SK-N-SH (cell line): ENCODE measurements around the gene INF2. TPM values are rescaled to one million over a fixed set of nuclear protein-coding genes. Genes with fewer than 3 reads are reported as not detected.

Experiments used
- CTCF ChIA-PET: fragments of 300-600, 350-600 bp; formaldehyde crosslinking; extraction: SDS; loops from one replicate; lab custom pipeline; 2021; lab: Yijun Ruan, JAX
- POLR2A ChIA-PET: fragments of 350-600 bp; sonication (Branson Sonifier 250); formaldehyde crosslinking; extraction: SDS; loops from one replicate; lab custom pipeline; 2020; ENCODE audit warnings: antibody characterized with exemption, inconsistent platforms; lab: Yijun Ruan, JAX
- DNase-seq: peaks from one replicate; pipeline ENCODE4 v3.0.0; 2012
- H2AFZ ChIP-seq: fragments of 200-600 bp; sonication (generic); 2 replicates; pipeline ENCODE4 v1.8.1; 2016; ENCODE audit warnings: antibody characterized with exemption, mild to moderate bottlenecking, low read depth
- H3F3A ChIP-seq: fragments of 200-600 bp; sonication (generic); replicated peaks from 2 replicates; pipeline ENCODE3; 2016; ENCODE audit warnings: antibody characterized with exemption, mild to moderate bottlenecking; ENCODE audit not compliant: insufficient read depth
- H3K27ac ChIP-seq, 2 experiments: fragments of 200-500 bp in 1 of 2; fragments of 200-600 bp in 1 of 2; sonication (Bioruptor generic) in 1 of 2; sonication (generic), shearing (Covaris generic) in 1 of 2; 2 replicates each; pipeline versions ENCODE4 v1.5.1 to v1.6.1; 2014 to 2016; ENCODE audit warnings: low read depth in 2 of 2, inconsistent platforms in 1 of 2, low read length in 1 of 2, mild to moderate bottlenecking in 1 of 2, mixed read lengths in 1 of 2
- H3K27me3 ChIP-seq: fragments of 200-600 bp; sonication (generic), shearing (Covaris generic); 2 replicates; pipeline ENCODE4 v1.6.1; 2016; ENCODE audit warnings: mixed run types; ENCODE audit not compliant: insufficient read depth
- H3K36me3 ChIP-seq, 2 experiments: fragments of 200-500 bp in 1 of 2; fragments of 200-600 bp in 1 of 2; sonication (Bioruptor generic) in 1 of 2; sonication (generic) in 1 of 2; replicated peaks in 1 of 2; 2 replicates each; pipeline versions ENCODE3 to v1.5.1; 2014 to 2016; ENCODE audit warnings: low read length in 1 of 2, mild to moderate bottlenecking in 1 of 2; ENCODE audit not compliant: insufficient read depth in 2 of 2, control insufficient read depth in 1 of 2
- H3K4me1 ChIP-seq, 2 experiments: fragments of 200-500 bp in 1 of 2; fragments of 200-600 bp in 1 of 2; sonication (Bioruptor generic) in 1 of 2; sonication (generic), shearing (Covaris generic) in 1 of 2; 2 replicates each; pipeline versions ENCODE4 v1.5.1 to v1.6.1; 2014 to 2016; ENCODE audit warnings: low read depth in 1 of 2, low read length in 1 of 2, mixed run types in 1 of 2; ENCODE audit not compliant: insufficient read depth in 2 of 2, control insufficient read depth in 1 of 2
- H3K4me2 ChIP-seq: fragments of 200-600 bp; sonication (generic), shearing (Covaris generic); 2 replicates; pipeline ENCODE4 v1.6.1; 2017; ENCODE audit warnings: mixed run types
- H3K4me3 ChIP-seq, 2 experiments: fragments of 200-500 bp in 1 of 2; fragments of 200-600 bp in 1 of 2; sonication (Bioruptor generic) in 1 of 2; sonication (generic), shearing (Covaris generic) in 1 of 2; 2 replicates each; pipeline versions ENCODE4 v1.5.1 to v1.8.1; 2014 to 2016; ENCODE audit warnings: low read depth in 2 of 2, inconsistent platforms in 1 of 2, low read length in 1 of 2, mild to moderate bottlenecking in 1 of 2, mixed read lengths in 1 of 2, moderate library complexity in 1 of 2
- H3K79me2 ChIP-seq: fragments of 200-600 bp; sonication (generic); 2 replicates; pipeline ENCODE4 v1.8.1; 2017; ENCODE audit warnings: mild to moderate bottlenecking; ENCODE audit not compliant: insufficient read depth
- H3K9ac ChIP-seq: fragments of 200-600 bp; sonication (generic); 2 replicates; pipeline ENCODE4 v1.6.1; 2017; ENCODE audit warnings: mixed run types
- H3K9me2 ChIP-seq: fragments of 200-600 bp; sonication (generic); 2 replicates; pipeline ENCODE4 v1.6.1; 2017; ENCODE audit warnings: mixed run types
- H3K9me3 ChIP-seq: fragments of 200-600 bp; sonication (generic); 2 replicates; pipeline ENCODE4 v1.6.1; 2017; ENCODE audit warnings: mixed run types, mild to moderate bottlenecking, moderate library complexity
- H4K20me1 ChIP-seq: fragments of 200-600 bp; sonication (generic); 2 replicates; pipeline ENCODE4 v1.6.1; 2017; ENCODE audit warnings: mild to moderate bottlenecking, mixed run types; ENCODE audit not compliant: insufficient read depth
- CTCF ChIP-seq: fragments of 200-600 bp; sonication (generic); IDR thresholded peaks from 2 replicates; pipeline ENCODE4 v1.6.1; 2017; ENCODE audit warnings: antibody characterized with exemption, mild to moderate bottlenecking, moderate library complexity
- EP300 ChIP-seq, 2 experiments: IDR thresholded peaks; 2 replicates each; pipeline versions ENCODE4 v1.4.0 to v1.6.1; 2012; ENCODE audit warnings: borderline replicate concordance in 1 of 2, low read depth in 1 of 2, low read length in 1 of 2
- EZH2phosphoT487 ChIP-seq: fragments of 200-600 bp; sonication (generic); IDR thresholded peaks from 2 replicates; pipeline ENCODE4 v1.6.1; 2017; ENCODE audit warnings: low read depth, mixed run types, mild to moderate bottlenecking, antibody characterized with exemption, moderate library complexity, borderline replicate concordance
- JUND ChIP-seq: IDR thresholded peaks from 2 replicates; pipeline ENCODE4 v1.4.0; 2012
- MXI1 ChIP-seq: IDR thresholded peaks from 2 replicates; pipeline ENCODE4 v1.6.1; 2012; ENCODE audit warnings: mild to moderate bottlenecking, low read depth, low read length, improper control_type of control experiment
- POLR2AphosphoS5 ChIP-seq: IDR thresholded peaks from 2 replicates; pipeline ENCODE4 v1.6.1; 2012; ENCODE audit warnings: low read depth, low read length
- RFX5 ChIP-seq: IDR thresholded peaks from 2 replicates; pipeline ENCODE4 v1.6.1; 2012; ENCODE audit warnings: mild to moderate bottlenecking, improper control_type of control experiment, low read length
- RXRA ChIP-seq: IDR thresholded peaks from 2 replicates; pipeline ENCODE4 v1.4.0; 2012; ENCODE audit warnings: low read depth, mild to moderate bottlenecking, borderline replicate concordance
- SMC3 ChIP-seq: IDR thresholded peaks from 2 replicates; pipeline ENCODE4 v1.6.1; 2012; ENCODE audit warnings: low read depth, low read length, improper control_type of control experiment
- WGBS: methylation state at CpG from one replicate; pipeline ENCODE4 v1.1.6; 2017; ENCODE audit warnings: low lambda C conversion rate; 5-methylcytosine and 5-hydroxymethylcytosine counted together
- polyA plus RNA-seq, 3 experiments: library from polyadenylated mRNA; depleted of rRNA; stranded (reverse); fragments of >200 nt; gene quantifications; 2 replicates each; pipeline ENCODE4 v1.2.3, GENCODE V29; 2012
- TF ChIP-seq, protein P1 (sequence below): IDR thresholded peaks from 2 replicates; pipeline ENCODE4; 2012

INF2 gene
- polyA plus RNA-seq, 1 of the 3 experiments (the other 2 are of a cell fraction): 32.5 TPM

GRCh38 chr14:104694991-104695659 lies 5.7 kb downstream of the INF2 start:
- Histone ChIP-seq H4K20me1 (peaks cover 83% of the 10 kb centered on the region), H3K4me3 (no peak overlapping the region), H2AFZ (no peak overlapping the region), H3K27ac (peak overlapping the region in 1 of 2 experiments; percentile 73; a peak in 1 of 4 replicates), H3K9me3 (no peaks in the 10 kb centered on the region), H3K27me3 (no peaks in the 10 kb centered on the region), H3K9ac (no peak overlapping the region), H3K79me2 (peaks cover 89% of the 10 kb centered on the region), H3K36me3 (peaks cover 3 to 18% of the 10 kb centered on the region in 2 experiments), H3K4me2 (no peak overlapping the region), H3F3A (no peaks in the 10 kb centered on the region), H3K9me2 (no peaks in the 10 kb centered on the region), H3K4me1 (peaks cover 7 to 34% of the 10 kb centered on the region in 2 experiments; a peak in 3 of 4 replicates)
- TF ChIP-seq, protein P1, sequence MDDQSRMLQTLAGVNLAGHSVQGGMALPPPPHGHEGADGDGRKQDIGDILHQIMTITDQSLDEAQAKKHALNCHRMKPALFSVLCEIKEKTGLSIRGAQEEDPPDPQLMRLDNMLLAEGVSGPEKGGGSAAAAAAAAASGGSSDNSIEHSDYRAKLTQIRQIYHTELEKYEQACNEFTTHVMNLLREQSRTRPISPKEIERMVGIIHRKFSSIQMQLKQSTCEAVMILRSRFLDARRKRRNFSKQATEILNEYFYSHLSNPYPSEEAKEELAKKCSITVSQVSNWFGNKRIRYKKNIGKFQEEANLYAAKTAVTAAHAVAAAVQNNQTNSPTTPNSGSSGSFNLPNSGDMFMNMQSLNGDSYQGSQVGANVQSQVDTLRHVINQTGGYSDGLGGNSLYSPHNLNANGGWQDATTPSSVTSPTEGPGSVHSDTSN: no peak
- TF ChIP-seq EZH2phosphoT487 (no peak), RFX5 (no peak), EP300 (IDR thresholded peaks at IDR 0.05; ENCODE audit: borderline replicate concordance in 1 of 2, low read depth in 1 of 2, low read length in 1 of 2) (no peak)
- ChIA-PET POLR2A (no interaction called here), CTCF (interaction anchor here (0.6 to 6.3 kb wide), 3 partner anchors 13 to 60 kb away, joined by 3 to 33 read pairs (median 4); no protein-coding TSS in a partner anchor)
- DNase-seq: no peak
- 87% methylated on average over 11 of the region's 19 CpGs for WGBS

GRCh38 chr14:104695660-104696000 lies 6.2 kb downstream of the INF2 start:
- Histone ChIP-seq H3K4me1 (peaks cover 7 to 29% of the 10 kb centered on the region in 2 experiments; a peak in 2 of 4 replicates), H3K9me2 (no peaks in the 10 kb centered on the region), H3K4me3 (no peak overlapping the region), H3K27me3 (no peaks in the 10 kb centered on the region), H3K9ac (no peak overlapping the region), H3F3A (no peaks in the 10 kb centered on the region), H3K27ac (no peak overlapping the region; a peak in 1 of 4 replicates), H3K36me3 (peaks cover 3 to 18% of the 10 kb centered on the region in 2 experiments), H3K9me3 (no peaks in the 10 kb centered on the region), H2AFZ (no peak overlapping the region), H3K4me2 (no peak overlapping the region), H3K79me2 (peaks cover 84% of the 10 kb centered on the region), H4K20me1 (peaks cover 82% of the 10 kb centered on the region)
- TF ChIP-seq POLR2AphosphoS5 (no peak), MXI1 (no peak), JUND (no peak), RXRA (no peak), SMC3 (no peak), CTCF (no peak)
- WGBS: 90% methylated on average over 5 of the region's 6 CpGs
- ChIA-PET POLR2A (no interaction called here), CTCF (interaction anchor here (0.6 to 6.3 kb wide), 3 partner anchors 13 to 60 kb away, joined by 3 to 33 read pairs (median 4); no protein-coding TSS in a partner anchor)
- no peak for DNase-seq
